Inferior parietal cortex (tissue), 1 donor: ENCODE data around the gene SLC2A9.
"Not testable (repeated sequence)": the region's sequence is repeated elsewhere in the genome, so short reads cannot be mapped to it uniquely, and the experiment has no call there.

ENCODE experiments used
- DNase-seq: peaks from one replicate; pipeline ENCODE4 v3.0.0-alpha.2; 2016; ENCODE audit errors: extremely low spot score

The SLC2A9 gene

DNA sequence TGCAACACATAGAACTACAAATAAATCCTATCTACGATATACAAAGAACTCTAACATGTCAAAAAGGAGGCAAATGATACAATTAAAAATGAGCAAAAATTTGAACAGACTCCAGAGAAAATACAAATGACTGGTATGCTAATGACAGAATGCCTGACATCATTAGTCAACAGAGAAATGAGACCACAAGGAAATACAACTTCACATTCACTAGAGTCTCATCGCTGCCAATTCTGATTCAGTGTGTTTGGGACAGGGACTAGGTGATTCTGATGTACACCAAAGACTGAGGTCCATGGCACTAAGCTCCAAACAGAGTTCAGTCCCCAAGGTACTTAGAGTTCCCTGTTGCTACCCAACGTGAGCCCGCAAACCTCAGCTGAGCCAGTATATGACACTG lies 23.4 kb downstream of the SLC2A9 start:
- DNase-seq: no peak

DNA sequence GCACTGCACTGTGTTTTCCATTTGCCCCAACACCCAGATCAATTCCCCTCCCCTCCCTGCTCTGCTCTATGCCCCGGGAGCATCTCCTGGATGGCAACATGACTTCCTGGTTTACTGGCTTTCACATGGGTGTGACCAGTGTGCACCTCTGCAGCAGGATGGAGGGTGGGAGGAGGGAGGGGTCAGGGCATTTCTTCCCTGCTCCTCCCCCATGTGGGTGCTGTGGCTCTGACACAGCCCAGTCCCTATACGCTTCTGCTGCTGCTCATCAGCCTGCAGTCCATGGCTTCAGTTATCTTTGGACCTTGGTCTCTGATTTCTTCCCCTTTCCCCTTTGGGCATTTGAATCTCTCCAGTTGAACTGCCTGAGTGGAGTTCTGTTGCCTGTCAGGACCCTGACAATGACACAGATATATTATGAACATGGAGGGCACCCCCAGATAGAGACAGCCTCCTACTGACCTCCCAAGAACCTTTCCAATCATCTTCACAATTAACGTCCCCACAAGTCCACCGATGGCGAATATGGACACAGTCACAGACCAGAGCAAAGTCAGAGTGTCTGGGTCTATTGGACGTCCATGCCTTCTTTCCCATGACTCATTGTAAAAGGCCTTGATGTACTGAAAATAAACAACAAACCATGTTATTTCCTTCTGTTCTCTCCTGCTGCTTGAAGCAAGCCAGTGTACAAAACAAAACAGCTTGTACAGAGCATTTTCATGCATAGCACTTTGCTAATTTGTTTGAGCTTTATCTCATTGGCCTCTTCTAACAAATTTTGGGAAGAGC lies 24.8 kb downstream of the SLC2A9 start:
- no peak for DNase-seq

GRCh38 chr4:9994246-9994847 lies 26.9 kb downstream of the SLC2A9 start:
- no peak for DNase-seq

DNA sequence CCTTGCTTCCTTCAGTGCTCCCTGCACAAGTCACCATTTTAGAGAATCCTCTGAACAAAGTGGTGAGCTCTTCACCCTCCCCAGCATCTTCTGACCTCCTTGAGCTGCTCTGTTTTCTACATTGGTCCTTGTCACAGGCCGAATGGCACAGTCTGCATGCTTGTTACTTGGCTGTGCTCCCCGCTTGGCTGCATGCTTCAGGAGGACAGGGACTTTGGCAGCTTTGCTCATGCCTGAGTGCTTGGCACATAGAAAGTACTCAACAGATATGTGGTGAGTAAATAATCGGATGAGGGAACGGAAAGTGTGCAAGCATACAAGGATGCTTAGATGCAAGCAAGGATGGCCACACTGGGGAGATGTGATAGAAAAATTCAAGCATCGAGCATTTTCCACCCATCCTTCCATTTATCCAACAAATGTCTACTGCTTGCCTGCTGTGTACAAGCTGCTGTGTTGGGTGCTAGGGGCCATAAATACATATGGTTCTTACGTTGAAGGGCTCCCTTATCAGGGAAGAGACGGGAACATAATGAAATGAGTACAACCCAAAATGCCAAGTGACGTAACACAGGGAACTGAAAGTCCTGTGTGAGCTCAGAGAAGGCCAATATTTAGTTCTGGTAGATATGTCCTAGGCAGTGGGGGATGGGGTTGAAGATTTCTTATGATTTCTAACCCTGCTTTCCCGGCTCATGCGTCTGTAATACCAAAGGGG lies 31.2 kb downstream of the SLC2A9 start:
- no peak for DNase-seq

GRCh38 chr4:9988933-9989332 lies 32.4 kb downstream of the SLC2A9 start:
- no peak for DNase-seq

GRCh38 chr4:9988363-9988749 lies 32.9 kb downstream of the SLC2A9 start:
- no peak for DNase-seq

- no peak for DNase-seq
Observed at GRCh38 chr4:9987749-9988362, 33.4 kb downstream of the SLC2A9 start.

DNA sequence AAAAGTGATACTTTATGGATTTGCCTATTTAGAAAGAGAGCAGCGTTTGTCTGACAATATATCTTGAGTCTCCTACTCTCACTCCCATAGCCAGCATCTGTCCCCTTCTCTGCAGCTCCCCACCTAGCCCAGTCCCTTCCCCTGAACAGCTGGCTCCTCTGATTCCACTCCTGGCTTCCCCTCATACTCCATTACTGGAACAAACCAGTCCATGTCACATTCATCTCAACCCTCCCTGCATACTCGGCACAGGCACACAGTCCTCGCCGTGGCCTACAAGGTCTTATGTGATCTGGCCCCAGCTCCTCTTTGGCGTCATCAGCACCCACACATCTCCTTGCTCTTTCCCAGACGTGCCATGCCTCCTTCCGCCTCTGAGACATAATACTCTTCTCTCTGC lies 36.7 kb downstream of the SLC2A9 start:
- no peak for DNase-seq

GRCh38 chr4:9983211-9983610 lies 38.1 kb downstream of the SLC2A9 start:
- DNase-seq: no peak

- not testable (repeated sequence) for DNase-seq
Observed at GRCh38 chr4:9981899-9982298, 39.4 kb downstream of the SLC2A9 start.

GRCh38 chr4:9980898-9981297 lies 40.4 kb downstream of the SLC2A9 start:
- no peak for DNase-seq

DNA sequence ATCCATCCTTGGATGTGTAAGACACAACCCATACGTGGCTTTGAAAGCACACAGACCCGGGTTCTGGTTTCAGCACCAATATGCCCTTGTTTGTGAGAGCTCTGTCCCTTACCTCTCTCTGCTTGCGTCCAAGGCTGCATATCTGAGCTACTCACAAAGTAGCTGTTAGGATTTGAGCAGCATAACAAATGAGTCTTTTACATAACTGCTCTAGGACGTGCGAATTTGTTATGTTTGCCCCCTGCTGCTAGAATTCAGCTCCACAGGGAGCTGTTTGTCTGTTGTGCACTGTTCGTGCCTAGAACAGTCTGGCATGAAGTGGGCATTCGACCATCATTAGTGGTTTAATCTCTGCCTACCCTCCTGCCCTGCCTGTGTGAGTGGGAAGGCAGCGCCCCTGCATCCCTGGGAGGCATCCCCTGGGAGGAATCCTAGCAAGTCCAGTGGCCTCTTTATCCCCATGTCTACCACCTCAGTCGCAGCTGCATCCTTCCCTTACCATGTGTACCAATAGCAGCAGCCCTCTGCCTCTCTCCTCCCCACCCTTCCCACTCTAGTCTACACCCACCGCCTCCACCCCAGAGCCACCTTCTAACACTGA lies 42.1 kb downstream of the SLC2A9 start:
- DNase-seq: no peak

GRCh38 chr4:9977518-9978031 lies 43.7 kb downstream of the SLC2A9 start:
- no peak for DNase-seq

- no peak for DNase-seq
Observed at GRCh38 chr4:9976781-9977180, 44.5 kb downstream of the SLC2A9 start.

GRCh38 chr4:9976293-9976692 lies 45.0 kb downstream of the SLC2A9 start:
- no peak for DNase-seq

GRCh38 chr4:9971711-9972110 lies 49.6 kb downstream of the SLC2A9 start:
- no peak for DNase-seq

GRCh38 chr4:9970399-9971011 lies 50.8 kb downstream of the SLC2A9 start:
- DNase-seq: no peak

DNA sequence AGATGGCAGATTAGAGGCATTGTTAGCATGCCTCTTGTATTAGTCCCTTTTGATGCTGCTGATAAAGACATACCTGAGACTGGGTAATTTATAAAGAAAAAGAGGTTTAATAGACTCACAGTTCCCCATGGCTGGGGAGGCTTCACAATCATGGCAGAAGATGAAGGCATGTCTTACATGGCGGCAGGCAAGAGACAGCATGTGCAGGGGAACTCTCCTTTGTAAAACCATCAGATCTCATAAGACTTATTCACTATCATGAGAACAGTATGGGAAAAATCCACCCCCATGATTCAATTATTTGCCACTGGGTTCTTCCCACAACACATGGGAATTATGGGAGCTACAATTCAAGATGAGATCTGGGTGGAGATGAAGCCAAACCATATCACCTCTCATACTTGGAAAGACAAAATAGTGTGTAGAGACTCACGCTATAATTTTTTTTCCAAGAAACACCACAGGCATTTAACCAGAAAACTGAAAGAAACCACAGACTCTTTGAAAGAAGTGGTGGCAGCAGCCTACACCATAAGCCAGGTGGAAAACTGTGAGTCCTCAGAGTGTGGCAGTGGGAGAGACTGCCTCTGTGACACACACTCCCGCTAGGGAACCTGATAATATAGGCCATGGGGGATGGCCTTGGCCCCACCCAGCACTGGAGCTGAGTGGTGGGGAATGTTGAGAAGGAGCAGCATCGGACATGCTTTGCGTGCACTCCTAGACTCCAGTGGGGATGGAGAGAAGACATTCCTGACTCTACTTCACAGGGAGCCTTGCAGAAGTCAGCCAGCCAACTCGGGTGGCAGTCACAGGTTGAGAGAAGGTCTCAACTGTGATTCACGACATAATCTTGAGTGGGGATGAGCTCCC lies 51.5 kb downstream of the SLC2A9 start:
- DNase-seq: no peak

DNA sequence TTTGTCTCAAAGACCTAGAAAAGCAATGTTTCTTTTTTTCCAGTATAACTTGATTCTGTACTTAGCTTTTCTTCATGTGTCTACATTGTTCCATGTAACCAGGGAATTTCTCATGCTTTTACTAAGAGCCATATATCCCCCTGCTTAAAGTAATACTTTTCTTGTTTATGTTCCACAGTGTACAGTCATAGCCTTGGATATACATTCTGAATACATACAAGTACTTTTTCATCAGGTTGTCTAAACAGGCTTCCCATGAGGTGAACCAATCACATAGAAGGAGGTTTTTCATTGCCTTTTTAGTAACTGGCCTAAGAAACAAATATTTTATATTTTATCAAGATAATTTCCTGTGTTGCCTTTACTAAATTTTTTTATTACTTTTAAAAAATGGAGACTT lies 52.8 kb downstream of the SLC2A9 start:
- no peak for DNase-seq

DNA sequence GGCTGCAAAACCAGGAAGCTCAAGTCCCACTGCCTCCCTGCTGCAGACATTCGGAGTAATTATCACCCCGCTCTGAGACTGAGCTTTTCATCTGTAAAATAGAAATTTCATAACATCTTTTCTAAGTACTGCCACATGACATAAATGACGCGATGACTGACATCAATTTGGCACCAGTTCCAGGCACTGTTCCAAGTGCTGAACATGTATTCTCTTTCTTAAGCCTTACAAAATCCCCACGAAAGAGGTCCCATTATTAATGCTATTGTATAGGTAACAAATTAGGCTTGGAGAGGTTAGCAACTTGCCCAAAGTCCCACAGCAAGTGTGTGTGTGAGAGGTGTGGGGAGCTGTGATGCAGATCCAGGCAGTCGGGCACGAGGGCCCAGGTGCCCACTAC lies 56.4 kb downstream of the SLC2A9 start:
- no peak for DNase-seq
